GM12874 (cell line): ENCODE results near the gene SHC3.

ENCODE experiments used
- TF ChIP-seq, protein P1 (sequence below): IDR thresholded peaks from 2 replicates; pipeline ENCODE4 v1.5.1; 2011; ENCODE audit warnings: low read depth, mild to moderate bottlenecking, control low read depth, low read length, moderate library complexity; ENCODE audit not compliant: insufficient read depth

The SHC3 gene

DNA sequence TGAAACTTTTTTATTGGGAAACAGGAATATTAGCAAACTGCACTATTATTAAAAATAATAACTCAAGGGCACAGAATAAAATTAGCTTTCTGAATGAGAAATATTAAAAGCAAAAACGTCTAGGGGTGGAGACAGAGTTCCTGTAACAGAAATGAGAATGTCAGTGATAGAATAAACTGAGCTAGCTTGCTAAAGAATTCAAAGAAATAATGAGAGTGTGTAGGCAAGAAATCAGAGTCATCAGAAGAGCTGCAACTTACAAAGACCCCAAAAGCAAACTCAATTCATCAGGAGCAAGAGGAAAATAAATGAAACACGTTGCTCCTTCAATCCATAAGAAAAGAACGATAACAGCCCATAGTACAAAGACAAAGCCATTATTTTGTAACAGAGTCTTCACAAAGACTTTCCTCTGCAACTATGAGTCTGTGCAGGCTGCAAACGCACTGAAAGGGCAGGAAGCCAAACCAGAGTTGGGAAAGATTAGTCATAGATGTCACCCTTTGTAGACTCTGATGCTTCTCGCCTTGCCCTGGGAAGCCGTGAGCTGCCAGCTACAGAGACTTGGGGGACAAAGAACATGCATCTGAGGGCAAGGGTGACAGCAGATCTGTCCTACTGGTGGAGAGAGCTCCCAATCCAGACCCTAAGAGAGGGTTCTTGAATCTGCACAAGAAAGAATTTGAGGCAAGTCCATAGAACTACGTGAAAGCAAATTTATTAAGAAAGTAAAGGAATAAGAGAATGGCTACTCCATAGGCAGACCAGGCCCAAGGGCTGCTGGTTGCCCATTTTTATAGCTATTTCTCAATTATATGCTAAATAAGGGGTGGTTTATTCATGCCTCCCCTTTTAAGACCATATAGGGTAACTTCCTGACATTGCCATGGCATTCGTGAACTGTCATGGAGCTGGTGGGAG lies 40.8 kb downstream of the SHC3 start:
- TF ChIP-seq, protein P1, sequence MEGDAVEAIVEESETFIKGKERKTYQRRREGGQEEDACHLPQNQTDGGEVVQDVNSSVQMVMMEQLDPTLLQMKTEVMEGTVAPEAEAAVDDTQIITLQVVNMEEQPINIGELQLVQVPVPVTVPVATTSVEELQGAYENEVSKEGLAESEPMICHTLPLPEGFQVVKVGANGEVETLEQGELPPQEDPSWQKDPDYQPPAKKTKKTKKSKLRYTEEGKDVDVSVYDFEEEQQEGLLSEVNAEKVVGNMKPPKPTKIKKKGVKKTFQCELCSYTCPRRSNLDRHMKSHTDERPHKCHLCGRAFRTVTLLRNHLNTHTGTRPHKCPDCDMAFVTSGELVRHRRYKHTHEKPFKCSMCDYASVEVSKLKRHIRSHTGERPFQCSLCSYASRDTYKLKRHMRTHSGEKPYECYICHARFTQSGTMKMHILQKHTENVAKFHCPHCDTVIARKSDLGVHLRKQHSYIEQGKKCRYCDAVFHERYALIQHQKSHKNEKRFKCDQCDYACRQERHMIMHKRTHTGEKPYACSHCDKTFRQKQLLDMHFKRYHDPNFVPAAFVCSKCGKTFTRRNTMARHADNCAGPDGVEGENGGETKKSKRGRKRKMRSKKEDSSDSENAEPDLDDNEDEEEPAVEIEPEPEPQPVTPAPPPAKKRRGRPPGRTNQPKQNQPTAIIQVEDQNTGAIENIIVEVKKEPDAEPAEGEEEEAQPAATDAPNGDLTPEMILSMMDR, result no peak

DNA sequence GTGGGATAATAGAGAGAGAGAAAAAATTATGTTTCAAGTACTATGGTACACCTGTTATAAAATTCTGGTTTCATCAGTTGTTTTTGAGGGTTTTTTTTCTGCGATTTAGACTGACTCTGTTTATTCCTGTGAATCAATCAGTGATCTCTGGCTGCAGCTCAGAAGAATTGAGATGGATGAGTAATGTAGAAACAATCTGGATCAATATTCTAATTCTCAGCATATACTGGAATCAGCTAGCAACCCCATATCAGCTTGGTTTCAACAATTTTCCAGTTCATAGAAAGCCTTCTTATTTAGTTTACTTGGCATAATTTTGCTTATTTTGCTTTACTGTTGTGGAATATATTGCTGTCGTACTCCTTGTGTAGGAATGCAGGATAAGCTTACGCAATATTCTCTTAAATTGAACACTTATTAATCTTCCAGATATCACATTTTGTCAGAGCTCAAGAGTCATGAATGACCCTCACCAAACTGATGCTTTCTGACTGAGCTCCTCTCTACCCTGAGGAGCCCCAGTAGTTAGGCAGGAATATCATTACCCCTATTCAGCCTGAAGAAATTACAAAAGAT lies 42.9 kb downstream of the SHC3 start:
- TF ChIP-seq, protein P1, result no peak

DNA sequence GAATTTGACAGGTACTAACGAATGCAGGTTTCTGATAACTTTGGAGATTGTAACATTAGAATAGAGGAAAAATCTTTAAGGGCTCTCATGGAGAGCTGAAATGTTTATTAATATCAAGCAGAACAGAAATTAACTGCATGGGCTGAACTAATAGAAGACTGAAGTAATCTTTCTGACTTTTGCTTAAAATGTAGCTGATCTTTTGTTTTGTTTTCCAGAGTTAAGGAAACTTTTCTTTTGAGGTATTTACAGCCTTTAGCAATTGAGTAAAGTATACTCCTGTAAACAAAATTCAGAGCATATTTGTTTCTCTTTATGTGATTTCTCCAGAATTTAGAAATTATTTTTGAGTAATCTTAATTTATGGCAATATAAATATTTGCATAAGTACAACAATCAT lies 43.9 kb downstream of the SHC3 start:
- TF ChIP-seq, protein P1, result no peak

DNA sequence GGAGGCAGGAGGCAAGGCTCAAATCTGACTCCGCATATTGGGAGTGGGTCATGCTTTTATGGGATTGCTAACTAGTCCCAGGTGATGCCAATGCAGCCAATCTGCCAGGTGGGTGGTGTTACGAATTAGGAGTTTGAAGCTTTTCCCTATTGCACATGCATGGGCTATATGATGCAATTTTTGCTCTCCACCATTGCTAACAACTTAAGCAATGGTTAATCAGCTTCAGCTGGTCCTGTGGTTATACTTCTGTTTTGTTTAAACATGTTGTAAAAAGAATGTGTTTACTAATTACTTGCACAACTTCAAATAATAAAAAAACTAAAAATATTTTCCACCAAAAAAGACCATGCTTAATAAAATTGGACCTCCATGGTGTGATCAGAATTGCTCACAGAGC lies 55.7 kb downstream of the SHC3 start:
- TF ChIP-seq, protein P1, result no peak

DNA sequence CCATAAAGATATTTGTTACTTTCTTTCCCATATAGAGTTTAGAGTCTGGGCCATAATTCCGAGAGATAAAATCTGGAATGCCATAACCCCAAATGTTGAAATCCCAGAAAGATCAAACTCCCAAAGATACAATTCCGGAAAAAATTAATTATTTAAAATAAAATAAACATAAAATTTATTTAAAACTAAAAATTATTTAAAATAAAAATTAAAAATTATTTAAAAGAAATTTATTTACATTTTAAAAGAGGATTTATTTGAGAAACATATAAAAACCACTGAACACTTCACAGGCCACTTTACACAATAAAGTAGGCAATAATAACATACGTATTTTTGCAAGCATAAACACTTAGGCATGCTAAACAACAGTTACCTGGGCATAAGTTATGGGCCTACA lies 57.9 kb downstream of the SHC3 start:
- TF ChIP-seq, protein P1, result no peak

DNA sequence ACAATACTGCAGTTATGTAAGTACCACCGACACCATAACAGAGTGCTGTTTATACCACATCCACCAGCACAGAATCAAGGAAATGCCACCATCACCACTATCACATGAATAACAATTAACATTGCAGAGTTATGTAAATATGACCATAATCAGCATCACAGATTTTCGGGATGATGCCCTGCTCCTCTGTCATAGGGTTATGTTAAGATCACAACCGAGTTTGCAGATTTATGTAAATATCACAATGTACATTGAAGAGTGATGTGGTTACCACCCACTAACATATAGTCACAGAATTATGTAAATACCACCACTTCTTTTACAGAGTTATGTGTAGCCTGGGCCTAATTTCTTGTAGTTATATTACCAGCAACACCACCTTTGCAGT lies 61.8 kb downstream of the SHC3 start:
- TF ChIP-seq, protein P1, result no peak

DNA sequence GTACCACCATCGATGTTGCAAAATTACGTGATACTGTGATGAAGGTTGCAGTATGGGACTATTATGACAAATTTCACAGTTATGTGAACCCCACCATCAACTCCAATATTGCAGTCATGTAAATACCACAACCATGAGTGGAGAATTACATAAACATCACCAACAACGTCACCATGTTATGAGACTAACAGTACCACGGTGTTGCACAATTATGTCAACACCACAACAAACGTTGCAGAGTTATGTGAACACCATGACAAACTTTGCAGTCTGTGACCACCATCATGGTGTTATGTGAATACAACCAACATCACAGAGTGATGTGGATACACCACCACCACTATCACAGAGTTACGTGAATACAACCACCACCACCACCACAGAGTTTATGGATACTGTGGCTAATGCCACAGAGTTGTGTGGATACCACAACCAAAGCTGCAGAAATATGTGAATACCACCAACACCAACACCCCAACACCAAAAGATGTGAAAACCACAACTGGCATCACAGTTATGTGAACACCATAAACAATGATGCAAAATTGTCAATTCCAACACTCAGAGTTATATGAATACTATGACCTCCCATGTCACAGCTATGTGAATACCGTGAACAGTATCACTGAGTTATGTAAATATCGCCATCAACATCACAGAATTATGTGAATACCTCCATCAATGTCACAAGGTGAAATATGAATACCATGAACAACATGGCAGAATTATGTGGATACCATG lies 62.4 kb downstream of the SHC3 start:
- TF ChIP-seq, protein P1, result no peak
